Raji (cell line): ENCODE measurements around the gene CASK.

Source experiments
- POLR2A ChIP-seq: IDR thresholded peaks from 2 replicates; pipeline ENCODE4 v1.6.1; 2011; ENCODE audit warnings: low read depth, low read length, control low read depth; ENCODE audit not compliant: insufficient read depth

Gene CASK

DNA sequence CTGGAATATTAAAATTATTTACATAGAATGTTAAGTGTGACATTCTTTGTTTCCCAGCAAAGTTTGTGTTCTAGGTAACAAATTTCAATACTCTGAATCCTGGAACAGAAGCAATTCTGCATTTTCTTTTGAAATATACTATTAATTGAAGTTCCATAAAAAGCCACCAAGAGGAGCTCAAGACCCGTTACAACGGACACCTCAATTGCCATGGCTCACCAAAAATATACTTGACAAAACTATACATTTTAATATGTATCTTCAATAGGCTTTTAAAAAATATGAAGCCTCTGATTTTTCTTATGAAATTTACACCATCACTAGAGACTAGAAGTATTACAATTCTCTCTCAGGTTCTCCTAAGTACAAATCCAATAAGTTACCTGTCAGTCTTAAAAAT is 364.8 kb downstream of the CASK start:
- no peak for TF ChIP-seq POLR2A

DNA sequence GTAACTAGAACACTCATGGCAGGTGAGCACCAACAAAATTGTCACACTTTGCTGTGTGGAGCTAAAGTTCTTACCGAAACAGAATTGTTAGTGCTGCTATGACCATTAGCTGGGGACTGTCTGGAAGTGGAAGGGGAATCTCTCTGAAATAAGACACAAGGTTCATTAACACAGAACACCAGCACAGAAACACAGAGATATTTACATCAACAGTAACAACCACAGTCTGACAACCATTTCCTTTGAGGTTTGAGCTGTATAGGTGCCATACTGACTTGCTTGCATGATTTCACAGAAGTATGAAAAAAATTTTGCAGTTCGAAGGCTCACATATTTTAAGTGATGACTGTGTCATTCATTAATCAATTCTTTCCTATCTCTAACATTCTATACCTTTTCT is 366.4 kb downstream of the CASK start:
- no peak for TF ChIP-seq POLR2A

DNA sequence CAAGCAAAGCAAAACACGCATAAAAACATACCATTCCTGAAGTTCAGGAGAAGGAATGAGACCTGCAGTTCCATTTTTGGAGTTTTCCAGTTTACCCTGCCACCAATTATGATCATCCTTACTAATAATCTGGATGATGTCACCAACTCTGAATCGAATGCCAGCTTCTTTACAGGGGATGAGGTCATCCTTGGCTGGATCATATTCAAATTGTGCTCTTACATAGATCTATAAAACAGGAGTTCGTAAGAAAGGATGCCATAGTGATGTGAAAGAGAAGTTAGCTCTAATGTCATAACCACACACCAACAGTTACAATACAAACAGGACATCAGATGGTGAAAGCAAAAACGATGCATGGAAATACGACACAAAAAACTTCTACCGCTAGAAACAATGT is 369.7 kb downstream of the CASK start:
- no peak for TF ChIP-seq POLR2A

DNA sequence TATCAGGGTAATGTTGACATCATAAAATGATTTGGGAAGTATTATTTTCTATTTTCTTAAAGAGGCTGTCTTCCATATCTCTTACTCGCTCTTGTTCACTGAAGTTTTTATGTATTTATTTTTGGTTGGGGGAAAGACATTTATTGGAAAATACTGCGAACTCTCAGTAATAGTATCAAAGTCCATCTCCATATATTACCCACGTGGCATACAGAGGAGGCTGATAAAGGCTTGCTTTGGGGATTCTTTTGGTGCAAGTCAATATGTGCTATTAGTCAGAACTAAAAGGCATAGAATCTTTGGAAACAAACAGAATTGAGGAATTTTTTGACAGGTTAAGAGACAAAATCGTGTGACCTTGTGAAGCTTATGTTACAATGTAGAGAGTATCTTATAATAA is 374.9 kb downstream of the CASK start:
- TF ChIP-seq POLR2A, result no peak

DNA sequence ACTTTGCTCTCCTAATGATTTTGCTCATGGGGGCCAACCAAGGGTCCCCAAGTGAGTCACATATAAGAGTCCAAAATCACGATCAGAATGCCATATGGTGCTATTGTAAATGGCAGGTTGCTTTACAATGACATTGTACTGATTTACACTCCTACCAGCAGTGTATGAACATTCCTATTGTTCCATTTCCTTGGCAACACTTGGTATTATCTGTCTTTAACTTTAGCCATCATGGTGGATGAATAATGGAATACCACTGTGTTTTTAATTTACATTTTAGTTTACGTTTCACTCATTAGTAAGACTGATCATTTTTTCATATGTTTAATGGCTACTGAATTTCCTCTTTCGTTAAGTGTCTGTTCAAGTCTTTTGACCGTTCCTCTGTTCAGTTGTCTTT is 379.7 kb downstream of the CASK start:
- TF ChIP-seq POLR2A, result no peak

- TF ChIP-seq POLR2A, result no peak
Measured at GRCh38 chrX:41543025-41543424, 380.3 kb downstream of the CASK start.

DNA sequence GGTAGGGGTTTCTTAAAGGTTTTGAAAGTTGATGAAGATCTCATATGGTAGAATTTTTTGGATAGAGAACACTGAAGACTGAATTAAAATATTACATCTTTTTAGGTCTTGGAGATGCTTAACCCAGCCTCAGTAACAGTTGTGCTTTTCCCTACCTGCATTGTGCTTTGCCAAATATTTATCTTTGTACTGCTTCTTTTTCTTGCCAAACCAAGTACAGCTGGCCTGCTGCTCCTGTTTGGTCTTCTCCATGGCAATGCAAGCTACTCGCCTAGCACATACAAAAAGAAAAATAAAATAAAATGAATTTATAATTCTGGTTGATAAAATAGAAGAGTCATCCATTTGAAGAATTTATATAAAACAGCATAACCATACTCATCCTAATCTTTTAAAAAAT is 380.8 kb downstream of the CASK start:
- no peak for TF ChIP-seq POLR2A

DNA sequence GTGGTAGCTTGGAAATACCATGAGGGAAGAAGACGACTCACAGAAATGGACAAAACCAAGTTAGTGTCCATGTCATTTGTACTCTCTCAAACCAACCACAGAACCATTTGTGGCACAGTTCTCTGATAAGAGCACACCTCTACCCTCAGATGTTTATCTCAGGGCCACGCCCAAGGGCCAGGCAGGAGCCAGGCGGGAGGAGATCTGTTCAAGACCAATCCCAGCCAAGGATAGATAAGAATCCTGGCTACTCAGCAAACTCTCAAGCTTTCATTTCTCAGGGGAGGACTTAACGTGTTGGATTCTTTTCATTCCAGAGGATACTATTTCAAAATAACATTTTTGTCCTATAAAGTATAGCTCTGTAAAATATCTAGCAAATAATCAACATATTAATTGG is 381.2 kb downstream of the CASK start:
- no peak for TF ChIP-seq POLR2A

- TF ChIP-seq POLR2A, result no peak
Measured at GRCh38 chrX:41541386-41541785, 382.0 kb downstream of the CASK start.

- no peak for TF ChIP-seq POLR2A
Measured at GRCh38 chrX:41538707-41539106, 384.6 kb downstream of the CASK start.

GRCh38 chrX:41530085-41530484 is 393.3 kb downstream of the CASK start:
- TF ChIP-seq POLR2A, result no peak

DNA sequence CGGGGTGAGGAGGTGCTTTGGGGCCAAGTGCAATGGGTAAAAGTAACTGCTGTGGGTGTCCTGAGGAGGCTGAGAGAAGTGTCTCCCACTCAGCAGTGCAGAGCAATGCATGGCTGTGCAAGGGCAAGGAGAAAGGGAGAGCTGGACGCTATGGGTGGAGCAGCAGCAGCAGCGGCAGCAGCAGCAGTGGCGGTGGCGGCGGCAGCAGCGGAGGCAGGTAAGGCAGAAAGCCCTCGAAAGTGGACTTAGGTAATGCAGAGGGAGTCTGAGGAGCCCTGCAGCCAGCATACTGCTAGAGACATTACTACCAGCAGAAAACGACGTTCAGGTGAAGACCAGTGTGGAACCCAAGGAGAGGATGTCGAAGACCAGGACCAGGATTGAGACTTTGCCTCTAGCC is 394.1 kb downstream of the CASK start:
- TF ChIP-seq POLR2A, result no peak

GRCh38 chrX:41528784-41529183 is 394.6 kb downstream of the CASK start:
- TF ChIP-seq POLR2A, result no peak

- no peak for TF ChIP-seq POLR2A
Measured at GRCh38 chrX:41526925-41527324, 396.4 kb downstream of the CASK start.

- no peak for TF ChIP-seq POLR2A
Measured at GRCh38 chrX:41526271-41526670, 397.1 kb downstream of the CASK start.

GRCh38 chrX:41522671-41523070 is 400.7 kb downstream of the CASK start:
- TF ChIP-seq POLR2A, result no peak

DNA sequence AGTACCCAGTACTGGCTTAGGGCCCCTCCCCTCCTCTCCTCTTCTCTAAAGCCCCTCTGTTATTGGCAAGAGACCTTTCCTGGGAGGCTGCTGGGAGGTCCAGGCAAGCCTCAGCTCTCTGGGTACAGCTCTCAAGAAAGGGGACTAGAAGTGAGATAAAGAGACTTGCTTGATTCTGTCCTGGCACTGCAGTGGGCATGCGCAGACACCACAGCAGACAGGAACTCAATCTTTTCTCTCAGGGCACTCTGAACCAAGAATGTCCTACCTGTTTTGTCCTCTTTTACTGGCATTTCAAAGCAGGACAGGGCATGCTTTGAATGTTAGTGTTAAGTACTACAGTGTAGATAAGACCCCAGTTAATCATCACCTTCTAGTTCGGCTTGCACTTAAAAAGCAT is 401.3 kb downstream of the CASK start:
- no peak for TF ChIP-seq POLR2A

- no peak for TF ChIP-seq POLR2A
Measured at GRCh38 chrX:41519468-41519867, 403.9 kb downstream of the CASK start.

DNA sequence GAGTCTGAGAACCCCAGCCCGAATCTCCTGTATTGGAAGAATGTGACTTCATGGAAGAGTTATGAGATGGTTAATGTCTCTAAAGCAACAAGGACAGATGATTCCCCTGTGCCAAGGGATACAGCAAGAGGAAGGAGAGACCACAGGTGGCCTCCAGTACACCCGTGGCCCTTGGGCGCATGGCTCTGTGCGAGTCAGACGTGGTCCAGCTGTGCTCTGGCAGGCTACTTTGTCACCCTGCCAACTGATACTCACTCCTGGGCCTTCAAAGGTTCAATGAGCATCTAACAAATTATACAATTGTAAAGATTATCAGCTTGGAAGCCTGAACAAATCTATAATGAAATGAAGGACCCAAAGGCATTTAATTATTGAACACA is 404.5 kb downstream of the CASK start:
- no peak for TF ChIP-seq POLR2A
